Ureter (tissue), 1 donor: ENCODE measurements around the gene ZNRF4. TPM values are rescaled to one million over a fixed set of nuclear protein-coding genes. Genes with fewer than 3 reads are reported as not detected.
"Not testable (repeated sequence)": the region's sequence is repeated elsewhere in the genome, so short reads cannot be mapped to it uniquely, and the experiment has no call there.

Experiments used
- DNase-seq: peaks from one replicate; pipeline ENCODE4 v3.0.0-alpha.2; 2020; ENCODE audit warnings: low spot score
- total RNA-seq: library from RNA; stranded (reverse); gene quantifications from one replicate; pipeline ENCODE4 v1.2.4, GENCODE V29; 2023
- donor health status: DM: yes; HTN: yes; CAD: no.

Gene ZNRF4
- total RNA-seq, 1 donor from 2014 or later = not detected

GRCh38 chr19:5477451-5478215, 22.4 kb downstream of the ZNRF4 start:
- DNase-seq = no peak

- DNase-seq = no peak
These were observed 23.2 kb downstream of the ZNRF4 start for GRCh38 chr19:5478241-5478924.

- no peak for DNase-seq
These were observed 23.8 kb downstream of the ZNRF4 start for GRCh38 chr19:5478925-5479588.

- no peak for DNase-seq
These were observed 24.7 kb downstream of the ZNRF4 start for GRCh38 chr19:5479958-5480357.

GRCh38 chr19:5480427-5480836, 25.2 kb downstream of the ZNRF4 start:
- no peak for DNase-seq

- no peak for DNase-seq
These were observed 26.7 kb downstream of the ZNRF4 start for GRCh38 chr19:5481957-5482356.

GRCh38 chr19:5484398-5485285, 29.4 kb downstream of the ZNRF4 start:
- DNase-seq = no peak

- DNase-seq = no peak
These were observed 30.0 kb downstream of the ZNRF4 start for GRCh38 chr19:5485286-5485636.

- not testable (repeated sequence) for DNase-seq
These were observed 30.4 kb downstream of the ZNRF4 start for GRCh38 chr19:5485658-5486057.

GRCh38 chr19:5487222-5487621, 32.0 kb downstream of the ZNRF4 start:
- no peak for DNase-seq

GRCh38 chr19:5489551-5489950, 34.3 kb downstream of the ZNRF4 start:
- DNase-seq = no peak

GRCh38 chr19:5491565-5491964, 36.3 kb downstream of the ZNRF4 start:
- no peak for DNase-seq

- DNase-seq = no peak
These were observed 37.0 kb downstream of the ZNRF4 start for GRCh38 chr19:5492281-5492634.

- no peak for DNase-seq
These were observed 37.6 kb downstream of the ZNRF4 start for GRCh38 chr19:5492635-5493409.

GRCh38 chr19:5494773-5495172, 39.6 kb downstream of the ZNRF4 start:
- DNase-seq = no peak

GRCh38 chr19:5495792-5496191, 40.6 kb downstream of the ZNRF4 start:
- DNase-seq = no peak

GRCh38 chr19:5497297-5497696, 42.1 kb downstream of the ZNRF4 start:
- DNase-seq = no peak

- no peak for DNase-seq
These were observed 43.8 kb downstream of the ZNRF4 start for GRCh38 chr19:5498830-5499550.

- no peak for DNase-seq
These were observed 46.7 kb downstream of the ZNRF4 start for GRCh38 chr19:5501907-5502306.

GRCh38 chr19:5503598-5503997, 48.4 kb downstream of the ZNRF4 start:
- DNase-seq = no peak

GRCh38 chr19:5504114-5504513, 48.9 kb downstream of the ZNRF4 start:
- DNase-seq = no peak
